Activated CD4-positive, alpha-beta T cell treated with anti-CD3 and anti-CD28 coated beads, Interleukin-2, amount 50 U/mL, for 1 hour (primary cell): ENCODE measurements around the gene SH2D2A.

Source experiments
- DNase-seq: peaks from one replicate; pipeline ENCODE4 v3.0.0-alpha.2; 2020

SH2D2A gene

DNA sequence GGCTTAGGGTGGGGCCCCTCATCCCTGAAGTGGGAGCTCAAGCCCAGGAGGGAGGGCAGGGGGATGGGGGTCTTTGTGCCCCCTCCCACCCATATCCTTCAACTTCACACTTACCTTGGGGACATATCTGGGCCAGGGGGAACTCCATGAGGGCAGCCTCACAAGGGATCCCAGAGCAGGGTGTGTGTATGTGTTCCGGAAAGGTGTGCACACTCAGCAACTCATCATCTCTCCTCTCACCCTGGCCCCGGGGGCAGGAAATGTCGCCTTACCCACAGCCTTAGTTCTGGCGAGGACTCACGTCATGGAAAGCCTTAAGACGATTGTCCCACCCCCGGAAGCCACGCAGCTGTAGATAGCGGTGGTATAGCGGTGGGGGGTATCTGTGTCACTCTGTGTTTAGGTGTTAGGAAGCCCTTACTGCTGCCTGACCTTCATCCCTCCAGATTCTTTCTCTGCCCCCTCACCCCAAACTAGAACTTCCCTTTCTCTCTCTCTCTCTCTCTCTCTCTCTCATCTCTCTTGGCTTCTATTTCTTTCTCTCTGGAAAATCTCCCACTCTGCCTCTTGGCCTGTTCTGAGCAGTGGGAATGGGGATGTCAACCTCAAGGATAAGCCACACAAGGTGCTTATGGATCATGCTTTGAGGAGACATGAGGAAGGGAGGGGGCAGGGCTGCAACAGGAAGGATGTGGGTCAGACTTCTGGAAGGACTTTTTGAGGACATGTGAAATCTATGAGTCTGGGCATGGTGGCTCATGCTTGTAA lies at the start of gene SH2D2A:
Gene SH2D2A, minus strand, starts transcription at position 288 of the 768 bp plus-strand sequence. Its CDS starts 140 bp downstream, at position 148.
- peak; percentile 94 for DNase-seq

DNA sequence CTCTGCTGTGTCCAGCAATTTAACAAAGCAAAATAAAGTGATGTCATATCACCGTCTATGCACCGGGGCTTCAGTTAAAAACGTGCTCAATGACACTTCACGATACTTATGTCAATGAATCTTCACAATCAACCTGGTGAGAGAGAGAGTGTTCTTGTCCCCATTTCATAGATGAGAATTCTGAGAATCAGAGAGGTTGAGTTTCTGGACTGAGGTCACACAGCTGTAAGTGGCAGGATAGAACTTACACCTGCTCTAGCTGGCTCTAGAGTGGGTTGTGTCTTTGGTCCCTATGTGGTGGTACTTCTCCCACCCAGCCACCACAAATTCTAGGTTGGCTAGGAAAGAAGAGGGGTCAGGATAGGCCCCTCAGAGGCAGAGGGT lies 49.2 kb upstream of the SH2D2A start:
- DNase-seq: no peak

GRCh38 chr1:156865258-156865657 lies 48.6 kb upstream of the SH2D2A start:
- DNase-seq: no peak

GRCh38 chr1:156864796-156865195 lies 48.1 kb upstream of the SH2D2A start:
- no peak for DNase-seq

- no peak for DNase-seq
Observed at GRCh38 chr1:156863631-156864030, 47.0 kb upstream of the SH2D2A start.

- no peak for DNase-seq
Observed at GRCh38 chr1:156862997-156863599, 46.5 kb upstream of the SH2D2A start.

DNA sequence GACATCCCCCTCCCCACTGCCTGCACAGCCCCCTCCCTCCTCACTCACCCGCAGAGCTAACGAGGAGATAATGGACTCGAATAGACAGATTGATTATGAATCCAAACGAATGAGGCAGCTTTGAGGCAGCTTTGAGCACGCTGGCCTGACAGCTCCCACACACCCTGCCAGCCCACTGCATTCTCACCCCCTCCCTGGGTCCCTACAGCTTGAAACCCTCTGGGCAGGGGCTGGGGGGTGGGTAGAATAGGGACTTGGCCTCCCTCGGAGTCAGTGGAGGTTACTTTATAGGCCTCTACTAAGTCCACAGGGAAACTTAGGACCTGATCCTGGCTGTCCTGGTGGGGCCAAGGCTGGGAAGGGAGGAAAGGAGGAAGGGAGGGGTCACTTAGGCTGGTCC lies 45.9 kb upstream of the SH2D2A start:
- no peak for DNase-seq

GRCh38 chr1:156860628-156861423 lies 44.2 kb upstream of the SH2D2A start, which contains the start of gene NTRK1:
Gene NTRK1, plus strand, starts transcription at chr1:156860865. Its CDS starts 70 bp downstream, at chr1:156860935.
- peak; percentile 45 for DNase-seq

- DNase-seq: peak; percentile 51
Observed at GRCh38 chr1:156860113-156860627, 43.5 kb upstream of the SH2D2A start.

GRCh38 chr1:156859523-156860112 lies 43.0 kb upstream of the SH2D2A start:
- DNase-seq: peak; percentile 16

DNA sequence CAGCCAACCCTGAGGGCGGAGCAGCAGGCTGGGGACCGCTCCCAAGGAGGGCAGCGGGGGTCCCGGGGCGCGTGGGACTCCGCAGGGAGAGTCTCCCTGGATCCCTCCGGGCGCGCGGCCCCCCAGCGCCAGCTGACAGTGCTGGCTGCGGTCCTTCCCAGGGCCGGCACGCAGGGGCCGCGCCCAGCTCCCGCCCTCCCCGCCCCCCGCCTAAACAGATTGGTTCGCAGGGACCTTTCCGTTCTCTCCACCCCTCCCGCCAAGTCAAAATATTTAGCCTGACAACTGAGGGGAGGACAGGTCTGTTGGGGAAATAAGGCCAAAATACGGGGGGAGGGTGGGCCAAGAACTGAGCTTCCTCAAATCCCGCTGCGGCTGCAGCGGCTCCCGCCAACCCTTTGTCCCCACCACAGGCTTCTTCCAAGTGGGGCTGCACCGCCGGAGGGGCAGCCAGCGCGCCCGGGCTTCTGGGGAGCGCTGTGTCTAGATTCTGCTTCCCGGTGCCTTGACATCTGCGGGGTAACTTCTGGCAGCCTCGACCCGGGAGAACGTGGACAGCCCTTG lies 42.4 kb upstream of the SH2D2A start, which contains the start of gene INSRR:
Gene INSRR, minus strand, starts transcription at position 159 of the 564 bp plus-strand sequence. CDS start 496 bp downstream, outside the sequence.
- no peak for DNase-seq

- DNase-seq: no peak
Observed at GRCh38 chr1:156858555-156858956, 41.9 kb upstream of the SH2D2A start.

GRCh38 chr1:156857532-156857931 lies 40.9 kb upstream of the SH2D2A start:
- no peak for DNase-seq

GRCh38 chr1:156856282-156856785 lies 39.7 kb upstream of the SH2D2A start:
- no peak for DNase-seq

- DNase-seq: no peak
Observed at GRCh38 chr1:156854634-156855033, 38.0 kb upstream of the SH2D2A start.

DNA sequence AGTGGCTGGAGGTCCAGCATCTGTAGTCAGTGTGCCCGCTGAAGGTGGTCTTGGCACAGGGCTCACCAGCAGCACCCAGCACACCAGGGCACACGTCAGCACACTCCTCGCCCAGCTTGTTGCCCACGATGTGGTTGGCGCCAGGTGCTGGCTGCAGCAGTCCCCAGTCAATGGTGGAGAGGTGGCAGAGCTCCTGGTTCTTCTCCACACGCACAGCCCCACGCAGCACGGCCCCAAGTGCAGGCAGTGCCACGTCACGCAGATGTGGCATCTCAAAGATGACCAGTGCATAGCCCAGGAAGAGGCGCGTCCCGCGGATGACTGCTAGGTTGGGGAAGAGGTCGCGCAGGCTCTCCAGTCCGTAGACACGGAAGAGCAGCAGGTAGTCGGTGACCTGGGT lies 37.1 kb upstream of the SH2D2A start:
- no peak for DNase-seq

DNA sequence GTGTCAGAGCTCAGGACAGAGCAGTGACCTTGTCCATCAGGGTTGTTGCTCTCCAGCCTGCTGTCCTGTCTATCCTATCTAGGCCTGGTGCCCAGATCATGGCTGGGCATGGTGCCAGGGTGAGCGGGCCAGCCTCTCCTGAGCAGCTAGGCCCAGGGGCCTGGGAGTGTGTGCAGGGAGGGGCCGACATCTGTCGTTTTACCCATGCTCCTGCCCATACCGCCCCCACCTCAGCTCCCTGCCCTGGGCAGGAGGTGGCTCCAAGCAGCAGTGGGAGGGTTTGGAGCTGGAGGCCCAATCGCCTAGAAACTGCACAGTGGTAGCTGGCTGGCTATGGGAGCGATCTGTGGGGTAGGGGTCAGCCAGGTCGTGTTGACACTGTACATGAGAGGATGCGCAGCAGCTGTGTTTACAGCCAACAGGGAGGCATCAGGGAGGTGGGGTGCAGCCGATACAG lies 35.8 kb upstream of the SH2D2A start:
- DNase-seq: no peak

- DNase-seq: no peak
Observed at GRCh38 chr1:156851779-156852417, 35.2 kb upstream of the SH2D2A start.

DNA sequence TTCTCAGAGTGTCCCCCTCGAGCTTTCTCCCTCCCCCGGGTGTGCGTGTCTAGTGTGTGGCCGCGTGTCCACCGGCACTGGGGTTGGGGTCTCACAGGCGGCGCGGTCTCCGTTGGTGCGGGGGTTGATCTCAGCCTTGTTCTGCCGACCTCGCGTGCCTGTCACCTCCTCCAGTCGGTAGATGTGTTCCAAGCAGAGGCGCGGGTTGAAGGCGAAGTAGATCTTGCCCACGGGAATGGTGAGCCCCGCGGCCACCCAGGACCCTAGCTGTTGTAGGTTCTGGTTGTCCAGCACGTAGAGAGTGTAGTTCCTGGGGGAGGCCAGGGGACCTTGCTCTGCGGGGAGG lies 32.5 kb upstream of the SH2D2A start:
- DNase-seq: no peak

GRCh38 chr1:156848461-156849150 lies 32.0 kb upstream of the SH2D2A start:
- DNase-seq: peak; percentile 67
